Suprapubic skin (tissue), 4 donors: ENCODE data around the gene CALN1. TPM values are rescaled to one million over a fixed set of nuclear protein-coding genes. Genes with fewer than 3 reads are reported as not detected.

Experiments used
- DNase-seq, 2 donors: peaks; one replicate each; pipeline ENCODE4 v3.0.0-alpha.2; 2019; ENCODE audit warnings: low spot score in 2 of 2
- H3K27ac ChIP-seq: fragments of 200-600 bp; sonication (generic); one replicate; pipeline ENCODE4 v1.5.1; 2019
- H3K27me3 ChIP-seq: fragments of 200-600 bp; sonication (generic); one replicate; pipeline ENCODE4 v1.5.1; 2019
- H3K36me3 ChIP-seq: fragments of 200-600 bp; sonication (generic); one replicate; pipeline ENCODE4 v1.5.1; 2019
- H3K4me1 ChIP-seq: fragments of 200-600 bp; sonication (generic); one replicate; pipeline ENCODE4 v1.5.1; 2019
- H3K4me3 ChIP-seq: fragments of 200-600 bp; sonication (generic); one replicate; pipeline ENCODE4 v1.5.1; 2019; ENCODE audit warnings: mild to moderate bottlenecking
- H3K9me3 ChIP-seq: fragments of 200-600 bp; sonication (generic); one replicate; pipeline ENCODE4 v1.5.1; 2019
- EP300 ChIP-seq: sonication (generic); formaldehyde crosslinking; IDR thresholded peaks from one replicate; pipeline ENCODE4 v1.6.1; 2017; ENCODE audit warnings: antibody characterized with exemption
- POLR2A ChIP-seq, 2 donors: fragments of 450-650 bp; IDR thresholded peaks; one replicate each; pipeline ENCODE4 v1.6.1; 2017; ENCODE audit warnings: antibody characterized with exemption in 2 of 2, mild to moderate bottlenecking in 2 of 2, moderate library complexity in 2 of 2
- POLR2AphosphoS5 ChIP-seq, 3 donors: sonication (generic); formaldehyde crosslinking; IDR thresholded peaks; one replicate each; pipeline ENCODE4 v1.6.1; 2017; ENCODE audit warnings: antibody characterized with exemption in 3 of 3
- WGBS: methylation state at CpG from one replicate; pipeline ENCODE4 v1.1.5; 2018; 5-methylcytosine and 5-hydroxymethylcytosine counted together
- total RNA-seq, 4 donors: library from RNA; depleted of rRNA; stranded (reverse); fragments of >200 nt; gene quantifications; one replicate each; pipeline ENCODE4 v1.1.0, GENCODE V29; 2016
- TF ChIP-seq, protein P1 (sequence below), 2 donors: fragments of 200-600 bp in 1 of 2; fragments of 450-650 bp in 1 of 2; sonication (generic) in 1 of 2; IDR thresholded peaks; one replicate each; pipeline ENCODE4 v1.5.1; 2016 to 2019; ENCODE audit warnings: antibody characterized with exemption in 2 of 2, mild to moderate bottlenecking in 1 of 2, moderate library complexity in 1 of 2

Gene CALN1
- total RNA-seq, 4 donors from 2014 or later, result 0.91 to 10.0 (median 3.9) TPM

DNA sequence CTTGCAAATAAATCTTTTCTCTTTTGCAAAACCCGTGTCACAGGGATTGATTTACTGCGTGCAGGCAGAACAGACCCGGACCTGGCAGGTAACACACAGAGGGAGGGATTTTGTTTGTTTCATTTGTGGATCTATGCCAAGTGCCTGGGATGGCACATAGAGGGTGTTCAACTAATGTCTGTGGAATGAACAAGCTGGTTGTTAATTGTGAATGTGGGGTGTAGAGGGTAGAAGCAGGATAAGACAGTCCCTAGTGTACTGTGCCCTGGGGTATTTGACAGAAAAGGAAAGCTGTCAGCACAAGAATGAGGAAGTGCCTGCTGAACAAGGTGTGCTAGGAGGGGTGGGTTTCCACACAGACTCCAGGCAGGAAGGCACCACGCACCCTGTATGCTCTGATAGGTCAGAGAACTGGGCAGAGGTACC lies 331.8 kb downstream of the CALN1 start:
- 43% methylated on average over 4 of the region's 4 CpGs for WGBS
- TF ChIP-seq POLR2AphosphoS5 (IDR thresholded peaks at IDR 0.05) (no peak), EP300 (no peak), POLR2A (IDR thresholded peaks at IDR 0.05) (no peak)
- TF ChIP-seq, protein P1, sequence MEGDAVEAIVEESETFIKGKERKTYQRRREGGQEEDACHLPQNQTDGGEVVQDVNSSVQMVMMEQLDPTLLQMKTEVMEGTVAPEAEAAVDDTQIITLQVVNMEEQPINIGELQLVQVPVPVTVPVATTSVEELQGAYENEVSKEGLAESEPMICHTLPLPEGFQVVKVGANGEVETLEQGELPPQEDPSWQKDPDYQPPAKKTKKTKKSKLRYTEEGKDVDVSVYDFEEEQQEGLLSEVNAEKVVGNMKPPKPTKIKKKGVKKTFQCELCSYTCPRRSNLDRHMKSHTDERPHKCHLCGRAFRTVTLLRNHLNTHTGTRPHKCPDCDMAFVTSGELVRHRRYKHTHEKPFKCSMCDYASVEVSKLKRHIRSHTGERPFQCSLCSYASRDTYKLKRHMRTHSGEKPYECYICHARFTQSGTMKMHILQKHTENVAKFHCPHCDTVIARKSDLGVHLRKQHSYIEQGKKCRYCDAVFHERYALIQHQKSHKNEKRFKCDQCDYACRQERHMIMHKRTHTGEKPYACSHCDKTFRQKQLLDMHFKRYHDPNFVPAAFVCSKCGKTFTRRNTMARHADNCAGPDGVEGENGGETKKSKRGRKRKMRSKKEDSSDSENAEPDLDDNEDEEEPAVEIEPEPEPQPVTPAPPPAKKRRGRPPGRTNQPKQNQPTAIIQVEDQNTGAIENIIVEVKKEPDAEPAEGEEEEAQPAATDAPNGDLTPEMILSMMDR (IDR thresholded peaks at IDR 0.05), result no peak
- no peak overlapping the region for H3K27ac ChIP-seq
- H3K4me3 ChIP-seq, result no peak overlapping the region
- H3K36me3 ChIP-seq, result no peaks in the 10 kb centered on the region
- H3K9me3 ChIP-seq, result no peaks in the 10 kb centered on the region
- H3K27me3 ChIP-seq, result no peaks in the 10 kb centered on the region
- H3K4me1 ChIP-seq, result no peaks in the 10 kb centered on the region
- no peak for DNase-seq

DNA sequence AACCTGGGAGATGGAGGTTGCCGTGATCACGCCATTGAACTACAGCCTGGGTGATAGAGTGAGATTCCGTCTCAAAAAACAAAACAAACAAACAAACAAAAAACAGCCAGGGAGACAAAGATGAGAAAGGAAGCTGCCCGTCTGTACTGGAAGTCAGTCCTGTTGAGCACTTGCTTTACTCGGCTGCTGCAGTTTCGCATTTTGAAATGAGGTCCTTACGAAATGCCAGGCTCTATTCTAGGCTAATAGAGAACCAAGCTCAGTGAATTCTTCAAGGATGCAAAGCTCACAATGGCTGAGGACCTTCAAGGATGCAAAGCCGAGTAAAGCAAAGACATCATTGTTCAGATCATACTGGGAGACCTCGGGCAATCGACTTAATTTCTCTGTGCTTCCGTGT lies 333.3 kb downstream of the CALN1 start:
- no peak for TF ChIP-seq POLR2A (IDR thresholded peaks at IDR 0.05)
- no peak for TF ChIP-seq POLR2AphosphoS5 (IDR thresholded peaks at IDR 0.05)
- TF ChIP-seq, protein P1 (IDR thresholded peaks at IDR 0.05), result no peak
- TF ChIP-seq EP300, result no peak
- WGBS, result 92% methylated on average over 11 of the region's 11 CpGs
- H3K9me3 ChIP-seq, result no peaks in the 10 kb centered on the region
- H3K27ac ChIP-seq, result no peak overlapping the region
- no peaks in the 10 kb centered on the region for H3K4me1 ChIP-seq
- no peaks in the 10 kb centered on the region for H3K36me3 ChIP-seq
- H3K27me3 ChIP-seq, result no peaks in the 10 kb centered on the region
- H3K4me3 ChIP-seq, result no peak overlapping the region
- DNase-seq, result no peak

DNA sequence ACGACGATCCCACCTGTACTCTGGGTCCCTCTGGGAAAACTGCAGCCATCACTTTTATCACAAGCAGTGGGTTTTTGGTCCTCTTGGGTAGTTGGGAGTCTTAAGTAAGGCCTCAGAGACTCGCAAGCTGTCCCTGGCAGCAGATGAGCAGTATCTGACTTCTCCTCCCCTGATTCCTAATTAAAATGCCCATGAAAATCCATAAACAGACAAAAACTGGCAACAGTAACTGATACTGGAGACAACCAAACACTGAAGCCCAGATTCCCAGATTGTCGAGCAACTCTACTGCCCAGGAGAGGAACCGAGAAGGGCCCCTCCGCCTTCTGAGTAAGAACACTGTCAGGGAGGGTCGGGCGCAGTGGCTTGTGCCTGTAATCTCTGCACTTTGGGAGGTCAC lies 333.8 kb downstream of the CALN1 start:
- DNase-seq, result no peak
- Histone ChIP-seq H3K27ac (no peak overlapping the region), H3K27me3 (no peaks in the 10 kb centered on the region), H3K4me3 (no peak overlapping the region), H3K36me3 (no peaks in the 10 kb centered on the region), H3K4me1 (no peaks in the 10 kb centered on the region), H3K9me3 (no peaks in the 10 kb centered on the region)
- WGBS, result 87% methylated on average over 8 of the region's 8 CpGs
- TF ChIP-seq POLR2A (IDR thresholded peaks at IDR 0.05) (no peak), POLR2AphosphoS5 (IDR thresholded peaks at IDR 0.05) (no peak), EP300 (no peak)
- TF ChIP-seq, protein P1 (IDR thresholded peaks at IDR 0.05), result no peak

DNA sequence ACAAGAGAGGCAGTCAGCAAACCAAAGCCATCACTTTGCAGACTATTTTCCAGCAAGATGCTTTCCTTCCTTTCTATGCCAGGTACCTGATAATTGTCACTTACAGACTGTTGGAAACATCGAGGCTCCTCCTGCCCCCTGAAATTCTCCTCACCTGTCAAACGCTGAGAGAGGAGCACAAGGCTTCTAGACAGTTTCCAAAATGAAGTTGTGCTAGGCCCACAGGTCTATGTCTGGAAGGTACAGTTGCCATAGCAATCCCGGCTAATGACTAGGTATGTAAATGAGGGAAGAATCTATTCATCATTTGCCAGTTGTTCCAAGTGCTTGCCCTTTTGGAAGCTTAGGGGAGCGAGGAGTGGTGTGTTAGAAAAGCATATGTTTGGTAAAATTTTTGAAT lies 334.4 kb downstream of the CALN1 start:
- H3K4me1 ChIP-seq, result no peaks in the 10 kb centered on the region
- H3K9me3 ChIP-seq, result no peaks in the 10 kb centered on the region
- no peak overlapping the region for H3K27ac ChIP-seq
- DNase-seq, result no peak
- WGBS, result 83% methylated on average over 4 of the region's 4 CpGs
- TF ChIP-seq EP300 (no peak), POLR2A (IDR thresholded peaks at IDR 0.05) (no peak), POLR2AphosphoS5 (IDR thresholded peaks at IDR 0.05) (no peak)
- TF ChIP-seq, protein P1 (IDR thresholded peaks at IDR 0.05), result no peak
- no peaks in the 10 kb centered on the region for H3K27me3 ChIP-seq
- H3K36me3 ChIP-seq, result no peaks in the 10 kb centered on the region
- H3K4me3 ChIP-seq, result no peak overlapping the region

DNA sequence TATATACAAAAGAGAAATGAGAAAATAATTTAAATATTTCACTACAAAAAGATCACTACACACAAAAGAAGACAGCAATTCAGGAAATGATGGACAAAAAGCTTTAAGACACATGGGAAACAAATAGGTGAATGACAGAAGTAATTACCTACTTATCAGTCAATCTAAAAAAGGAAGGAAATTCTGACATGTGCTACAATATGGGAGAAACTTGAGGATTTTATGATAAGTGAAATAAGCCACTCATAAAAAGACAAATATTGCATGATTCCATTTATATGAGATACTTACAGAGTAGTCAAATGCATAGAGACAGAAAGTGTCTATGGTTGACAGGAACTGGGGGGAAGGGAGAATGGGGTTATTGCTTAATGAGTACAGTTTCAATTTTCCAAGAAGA lies 339.2 kb downstream of the CALN1 start:
- Histone ChIP-seq H3K27me3 (no peaks in the 10 kb centered on the region), H3K36me3 (no peaks in the 10 kb centered on the region), H3K27ac (no peak overlapping the region), H3K9me3 (peaks cover 8% of the 10 kb centered on the region), H3K4me1 (no peaks in the 10 kb centered on the region), H3K4me3 (no peak overlapping the region)
- TF ChIP-seq, protein P1 (IDR thresholded peaks at IDR 0.05), result no peak
- no peak for TF ChIP-seq EP300
- DNase-seq, result no peak
